BLaER1 treated with 17β-estradiol and CSF1 and Interleukin-3, amounts not matched to agents 10 nM and 100 nM (cell line): ENCODE measurements around the gene SLAIN2.
A peak's percentile ranks its signal among the peaks of the same experiment; 100 is the strongest.

Source experiments
- H3K27ac ChIP-seq, 11 experiments: shearing (Covaris generic); formaldehyde crosslinking; 2 replicates each; pipeline ENCODE4 v1.8.1; 2022
- H3K27me3 ChIP-seq, 11 experiments: shearing (Covaris generic); formaldehyde crosslinking; 2 replicates each; pipeline ENCODE4 v1.8.1; 2022
- H3K36me3 ChIP-seq, 11 experiments: shearing (Covaris generic); formaldehyde crosslinking; 2 replicates each; pipeline ENCODE4 v1.8.1; 2022
- H3K4me1 ChIP-seq, 10 experiments: shearing (Covaris generic); formaldehyde crosslinking; 2 replicates each; pipeline ENCODE4 v1.8.1; 2022
- H3K4me2 ChIP-seq, 11 experiments: shearing (Covaris generic); formaldehyde crosslinking; 2 replicates each; pipeline ENCODE4 v1.8.1; 2022
- H3K4me3 ChIP-seq, 10 experiments: shearing (Covaris generic); formaldehyde crosslinking; 2 replicates each; pipeline ENCODE4 v1.8.1; 2022
- H3K9ac ChIP-seq, 11 experiments: shearing (Covaris generic); formaldehyde crosslinking; 2 replicates each; pipeline ENCODE4 v1.8.1; 2022
- H3K9me3 ChIP-seq, 11 experiments: shearing (Covaris generic); formaldehyde crosslinking; replicated peaks in 1 of 11; 2 replicates each; pipeline ENCODE4 v1.8.1; 2022
- H4K20me1 ChIP-seq, 11 experiments: shearing (Covaris generic); formaldehyde crosslinking; 2 replicates each; pipeline ENCODE4 v1.8.1; 2022
- Cebpa-rat ChIP-seq, 11 experiments: shearing (Covaris generic); IDR thresholded peaks; 2 replicates each; pipeline ENCODE4 v1.8.1; 2022

The SLAIN2 gene

DNA sequence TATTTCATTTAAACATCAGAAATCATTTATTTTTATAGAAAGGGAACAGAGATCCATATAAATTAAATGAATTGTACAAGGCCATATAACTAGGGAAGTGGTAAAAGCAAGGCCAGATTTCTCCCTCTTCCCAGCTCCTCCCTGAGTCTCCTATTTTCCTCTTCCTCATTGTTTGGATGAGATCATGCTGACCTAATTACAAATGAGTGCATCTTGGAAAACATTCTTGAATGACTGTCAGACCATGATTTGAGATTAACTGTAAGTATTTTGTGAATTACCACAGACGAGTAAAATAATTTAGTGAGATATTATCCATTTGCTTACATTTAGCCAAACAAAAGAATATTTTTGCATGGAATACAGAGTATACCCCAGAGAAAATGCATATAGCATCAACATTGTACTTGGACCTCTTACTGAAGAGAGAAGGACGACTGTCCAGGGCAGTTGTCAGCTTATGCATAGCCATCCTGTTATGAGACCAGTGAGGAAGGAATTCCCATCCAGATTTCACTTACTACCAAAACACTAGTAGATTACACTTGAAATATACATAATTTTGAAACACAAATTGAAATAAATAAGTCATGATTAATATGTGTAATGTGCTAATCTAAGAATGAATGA, 47.3 kb downstream of the SLAIN2 start:
- TF ChIP-seq Cebpa-rat (IDR thresholded peaks at IDR 0.05): no peak
- no peaks in the 10 kb centered on the region for H3K4me1 ChIP-seq
- H4K20me1 ChIP-seq: peaks cover 0 to 3% (median 0%) of the 10 kb centered on the region in 11 experiments; a peak in 1 of 22 replicates
- no peak overlapping the region for H3K27ac ChIP-seq
- H3K4me2 ChIP-seq: no peak overlapping the region
- no peaks in the 10 kb centered on the region for H3K9me3 ChIP-seq
- H3K9ac ChIP-seq: no peak overlapping the region
- H3K27me3 ChIP-seq: no peaks in the 10 kb centered on the region
- H3K36me3 ChIP-seq: peaks cover 66 to 95% (median 84%) of the 10 kb centered on the region in 11 experiments
- no peak overlapping the region for H3K4me3 ChIP-seq

DNA sequence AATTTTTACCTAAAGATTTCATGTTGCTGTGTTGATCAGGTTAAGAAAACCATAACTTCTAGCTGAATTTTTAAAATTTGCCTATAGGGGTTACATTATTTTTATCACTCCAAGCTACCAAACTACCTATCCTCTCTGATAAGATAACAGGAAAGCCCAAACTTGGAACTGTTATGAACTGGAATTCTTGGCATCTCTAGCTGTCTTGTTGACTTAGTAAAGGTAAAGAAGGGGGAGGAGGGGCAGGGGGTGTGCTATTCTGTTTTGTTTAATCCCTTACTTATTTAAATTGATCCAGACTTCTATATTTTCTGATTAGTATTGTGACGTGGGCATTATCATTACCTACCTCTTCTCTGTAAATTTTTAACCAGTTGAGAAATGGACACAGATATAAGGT, 54.7 kb downstream of the SLAIN2 start:
- Histone ChIP-seq H3K9me3 (peaks cover 6 to 51% (median 36%) of the 10 kb centered on the region in 11 experiments; a peak in 21 of 22 replicates), H3K4me3 (no peak overlapping the region), H4K20me1 (peaks cover 0 to 6% (median 0%) of the 10 kb centered on the region in 11 experiments; a peak in 2 of 22 replicates), H3K27ac (no peak overlapping the region), H3K4me2 (no peak overlapping the region), H3K4me1 (peaks cover 4 to 22% (median 15%) of the 10 kb centered on the region in 10 experiments; a peak in 17 of 20 replicates), H3K9ac (no peak overlapping the region), H3K36me3 (peaks cover 59 to 83% (median 76%) of the 10 kb centered on the region in 11 experiments), H3K27me3 (no peaks in the 10 kb centered on the region)
- TF ChIP-seq Cebpa-rat (IDR thresholded peaks at IDR 0.05): no peak

DNA sequence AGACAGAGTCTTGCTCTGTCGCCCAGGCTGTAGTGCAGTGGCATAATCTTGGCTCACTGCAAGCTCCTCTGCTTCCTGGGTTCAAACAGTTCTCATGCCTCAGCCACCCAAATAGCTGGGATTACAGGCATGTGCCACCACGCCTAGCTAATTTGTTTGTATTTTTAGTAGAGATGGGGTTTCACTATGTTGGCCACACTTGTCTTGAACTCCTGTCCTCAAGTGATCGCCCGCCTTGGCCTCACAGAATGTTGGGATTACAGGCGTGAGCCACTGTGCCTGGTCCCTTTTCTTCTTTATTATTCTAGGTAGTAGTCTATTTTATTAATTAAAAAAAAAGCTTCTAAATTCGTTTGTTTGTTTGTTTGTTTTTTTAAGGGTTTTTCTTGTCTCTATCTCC, 59.1 kb downstream of the SLAIN2 start:
- H3K9me3 ChIP-seq: peaks cover 12 to 68% (median 50%) of the 10 kb centered on the region in 11 experiments; a peak in 21 of 22 replicates
- H3K4me1 ChIP-seq: peaks cover 17 to 53% (median 42%) of the 10 kb centered on the region in 10 experiments
- H4K20me1 ChIP-seq: peaks cover 0 to 10% (median 0%) of the 10 kb centered on the region in 11 experiments; a peak in 4 of 22 replicates
- H3K9ac ChIP-seq: no peak overlapping the region
- H3K36me3 ChIP-seq: peaks cover 44 to 65% (median 58%) of the 10 kb centered on the region in 11 experiments
- no peak overlapping the region for H3K4me3 ChIP-seq
- peak overlapping the region in 10 of 11 experiments; percentile 8 to 87 (median 55); a peak in 12 of 22 replicates for H3K4me2 ChIP-seq
- H3K27ac ChIP-seq: no peak overlapping the region; a peak in 2 of 22 replicates
- no peaks in the 10 kb centered on the region for H3K27me3 ChIP-seq
- no peak for TF ChIP-seq Cebpa-rat (IDR thresholded peaks at IDR 0.05)

GRCh38 chr4:48403358-48403757, 62.0 kb downstream of the SLAIN2 start:
- peaks cover 6 to 50% (median 35%) of the 10 kb centered on the region in 11 experiments; a peak in 21 of 22 replicates for H3K9me3 ChIP-seq
- no peak for TF ChIP-seq Cebpa-rat (IDR thresholded peaks at IDR 0.05)
- no peak overlapping the region for H3K9ac ChIP-seq
- peaks cover 16 to 53% (median 42%) of the 10 kb centered on the region in 10 experiments for H3K4me1 ChIP-seq
- peaks cover 39 to 69% (median 44%) of the 10 kb centered on the region in 11 experiments for H3K36me3 ChIP-seq
- H4K20me1 ChIP-seq: peaks cover 0 to 10% (median 0%) of the 10 kb centered on the region in 11 experiments; a peak in 4 of 22 replicates
- peak overlapping the region in 1 of 11 experiments; percentile 1; a peak in 2 of 22 replicates for H3K27ac ChIP-seq
- no peaks in the 10 kb centered on the region for H3K27me3 ChIP-seq
- no peak overlapping the region; a peak in 1 of 20 replicates for H3K4me3 ChIP-seq
- H3K4me2 ChIP-seq: peak overlapping the region in 9 of 11 experiments; percentile 16 to 87 (median 67); a peak in 19 of 22 replicates

DNA sequence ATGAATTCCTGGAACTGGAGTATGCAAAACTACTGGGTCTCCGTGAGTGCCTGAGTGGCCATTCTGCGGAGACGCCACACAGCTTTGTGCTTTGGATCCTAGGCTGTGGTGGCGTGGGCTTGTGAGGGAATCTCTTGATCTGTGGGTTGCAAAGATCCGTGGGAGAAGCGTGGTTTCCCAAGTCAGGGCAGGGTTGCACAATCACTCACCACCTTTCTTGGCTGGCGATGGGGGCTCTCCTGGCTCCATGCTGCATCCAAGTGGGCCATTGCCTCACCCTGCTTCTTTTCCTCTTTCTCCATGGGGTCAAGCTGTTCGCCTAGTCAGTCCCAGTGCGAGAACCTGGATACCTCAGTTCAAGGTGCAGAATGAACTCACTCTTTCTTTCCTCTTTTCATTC, 62.5 kb downstream of the SLAIN2 start:
- TF ChIP-seq Cebpa-rat (IDR thresholded peaks at IDR 0.05): peak in 3 of 11 experiments; percentile 30 to 54 (median 48); a peak in 3 of 22 replicates
- H3K9ac ChIP-seq: no peak overlapping the region
- H3K9me3 ChIP-seq: peaks cover 6 to 48% (median 34%) of the 10 kb centered on the region in 11 experiments; a peak in 21 of 22 replicates
- peak overlapping the region in 9 of 11 experiments; percentile 16 to 87 (median 67); a peak in 18 of 22 replicates for H3K4me2 ChIP-seq
- H3K36me3 ChIP-seq: peaks cover 41 to 73% (median 46%) of the 10 kb centered on the region in 11 experiments
- peaks cover 0 to 10% (median 0%) of the 10 kb centered on the region in 11 experiments; a peak in 4 of 22 replicates for H4K20me1 ChIP-seq
- peaks cover 14 to 51% (median 42%) of the 10 kb centered on the region in 10 experiments for H3K4me1 ChIP-seq
- H3K4me3 ChIP-seq: no peak overlapping the region
- no peak overlapping the region for H3K27ac ChIP-seq
- H3K27me3 ChIP-seq: no peaks in the 10 kb centered on the region

DNA sequence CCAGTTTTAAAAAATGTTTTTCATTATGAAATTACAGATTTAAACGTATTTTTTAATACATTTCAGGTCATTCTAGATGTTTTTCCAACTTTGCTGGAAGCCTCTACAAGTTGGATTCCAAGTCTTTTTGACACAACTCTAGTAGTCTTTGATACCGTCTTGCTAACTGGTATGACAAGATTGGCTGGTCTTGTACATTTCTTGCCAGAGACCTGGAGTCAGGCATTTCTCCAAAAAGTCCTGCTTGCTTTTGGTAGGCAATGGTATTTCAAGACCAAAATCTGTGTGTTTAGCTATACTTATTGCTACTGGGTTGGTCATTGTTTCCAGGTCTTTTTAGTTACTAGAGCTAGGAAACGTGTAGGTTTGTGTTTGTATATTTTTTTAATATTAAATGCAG, 64.6 kb downstream of the SLAIN2 start:
- H3K36me3 ChIP-seq: peaks cover 54 to 85% (median 60%) of the 10 kb centered on the region in 11 experiments
- H3K4me2 ChIP-seq: no peak overlapping the region
- no peak overlapping the region for H3K4me3 ChIP-seq
- peaks cover 7 to 32% (median 30%) of the 10 kb centered on the region in 10 experiments; a peak in 19 of 20 replicates for H3K4me1 ChIP-seq
- TF ChIP-seq Cebpa-rat (IDR thresholded peaks at IDR 0.05): no peak
- no peak overlapping the region for H3K9ac ChIP-seq
- no peaks in the 10 kb centered on the region for H3K27me3 ChIP-seq
- H4K20me1 ChIP-seq: peaks cover 0 to 5% (median 0%) of the 10 kb centered on the region in 11 experiments; a peak in 3 of 22 replicates
- no peak overlapping the region for H3K27ac ChIP-seq
- H3K9me3 ChIP-seq: peaks cover 7 to 45% (median 33%) of the 10 kb centered on the region in 11 experiments; a peak in 19 of 22 replicates

DNA sequence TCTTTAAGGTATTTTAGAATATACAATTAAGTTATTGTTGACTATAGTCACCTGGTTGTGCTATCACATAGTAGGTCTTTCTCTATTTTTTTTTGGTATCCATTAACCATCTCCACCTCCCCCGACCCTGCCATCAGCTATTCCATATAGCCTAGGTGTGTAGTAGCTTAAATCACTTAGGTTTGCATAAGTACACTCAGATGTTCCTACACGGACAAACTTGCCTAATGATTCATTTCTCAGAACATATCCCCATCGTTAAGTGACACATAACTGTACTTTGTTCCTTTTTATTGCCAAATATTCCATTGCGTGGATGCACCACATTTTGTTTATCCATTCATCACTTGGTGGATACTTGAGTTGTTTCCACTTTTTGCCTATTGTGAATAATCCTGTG, 67.9 kb downstream of the SLAIN2 start:
- peaks cover 49 to 90% (median 58%) of the 10 kb centered on the region in 11 experiments for H3K36me3 ChIP-seq
- no peak for TF ChIP-seq Cebpa-rat (IDR thresholded peaks at IDR 0.05)
- peaks cover 0 to 2% (median 0%) of the 10 kb centered on the region in 11 experiments; a peak in 2 of 22 replicates for H4K20me1 ChIP-seq

GRCh38 chr4:48410812-48411211, 69.5 kb downstream of the SLAIN2 start:
- TF ChIP-seq Cebpa-rat (IDR thresholded peaks at IDR 0.05): no peak
- Histone ChIP-seq H3K4me1 (no peaks in the 10 kb centered on the region), H3K36me3 (peaks cover 48 to 80% (median 55%) of the 10 kb centered on the region in 11 experiments), H3K9me3 (peaks cover 11 to 33% (median 22%) of the 10 kb centered on the region in 11 experiments; a peak in 21 of 22 replicates), H3K4me2 (no peak overlapping the region), H3K27ac (no peak overlapping the region), H3K9ac (no peak overlapping the region), H4K20me1 (peaks cover 0 to 2% (median 0%) of the 10 kb centered on the region in 11 experiments; a peak in 1 of 22 replicates), H3K4me3 (no peak overlapping the region), H3K27me3 (no peaks in the 10 kb centered on the region)

More for the DNA sequence above, 67.9 kb downstream of the SLAIN2 start:
- no peaks in the 10 kb centered on the region for H3K27me3 ChIP-seq
- no peak overlapping the region for H3K4me2 ChIP-seq
- no peak overlapping the region for H3K27ac ChIP-seq
- no peak overlapping the region for H3K4me3 ChIP-seq
- H3K4me1 ChIP-seq: no peaks in the 10 kb centered on the region
- H3K9ac ChIP-seq: no peak overlapping the region
- peaks cover 10 to 32% (median 22%) of the 10 kb centered on the region in 11 experiments; a peak in 21 of 22 replicates for H3K9me3 ChIP-seq

DNA sequence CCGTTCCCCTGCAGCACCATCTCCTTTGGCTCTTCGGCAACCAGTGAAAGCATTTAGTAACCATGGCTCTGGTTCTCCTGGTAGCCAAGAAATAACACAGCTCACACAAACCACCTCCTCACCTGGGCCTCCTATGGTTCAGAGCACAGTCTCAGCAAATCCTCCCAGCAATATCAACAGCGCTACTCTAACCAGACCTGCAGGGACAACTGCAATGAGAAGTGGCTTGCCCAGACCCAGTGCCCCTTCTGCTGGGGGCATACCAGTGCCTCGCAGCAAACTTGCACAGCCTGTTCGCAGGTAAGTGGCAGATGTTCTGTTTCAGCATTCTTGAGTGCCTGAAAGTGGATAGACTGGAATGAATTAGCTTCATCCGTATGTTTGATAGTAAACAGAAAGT, 78.8 kb downstream of the SLAIN2 start:
- Histone ChIP-seq H3K4me3 (no peak overlapping the region), H3K9ac (no peak overlapping the region), H3K4me2 (no peak overlapping the region), H3K4me1 (no peaks in the 10 kb centered on the region), H3K27ac (no peak overlapping the region), H4K20me1 (peaks cover 0 to 4% (median 0%) of the 10 kb centered on the region in 11 experiments; a peak in 1 of 22 replicates), H3K9me3 (peaks cover 0 to 10% (median 6%) of the 10 kb centered on the region in 11 experiments; a peak in 7 of 22 replicates), H3K36me3 (peaks cover 39 to 71% (median 54%) of the 10 kb centered on the region in 11 experiments), H3K27me3 (no peaks in the 10 kb centered on the region)
- TF ChIP-seq Cebpa-rat (IDR thresholded peaks at IDR 0.05): no peak
